Measurements from ENCODE around the gene CRYBA1. TPM values are rescaled to one million over a fixed set of nuclear protein-coding genes. Genes with fewer than 3 reads are reported as not detected.
"Not testable (repeated sequence)": the region's sequence is repeated elsewhere in the genome, so short reads cannot be mapped to it uniquely, and the experiment has no call there.

The CRYBA1 gene
- not detected for total RNA-seq

GRCh38 chr17:29246628-29247027 is at the start of gene CRYBA1:
TSS of gene CRYBA1 (plus strand) at chr17:29246859. CDS start at chr17:29246864, 5 bp downstream.
- H3K36me3 ChIP-seq, result no peaks in the 10 kb centered on the region
- TF ChIP-seq CTCF (IDR thresholded peaks at IDR 0.05) (no peak), EP300 (IDR thresholded peaks at IDR 0.05; ENCODE audit: low read depth) (no peak), POLR2AphosphoS5 (IDR thresholded peaks at IDR 0.05) (no peak), POLR2A (IDR thresholded peaks at IDR 0.05) (no peak)
- H3K4me3 ChIP-seq, result no peak within 1 kb of the TSS
- H3K4me1 ChIP-seq, result no peaks in the 10 kb centered on the region
- no peak for DNase-seq
- WGBS, 2 donors (ENCODE audit: low coverage in 1 of 2), result 80% methylated on average over 1 of the region's 1 CpG; no CpG with 5 or more reads in 1 of the 2 donors
- H3K27me3 ChIP-seq, result no peaks in the 10 kb centered on the region
- in situ Hi-C loops (cut with MboI; ENCODE audit: low pct_ligation_motif_present in 1 of 4, low pct_unique_long_range_greater_than_20kb in 1 of 4, low sequenced_read_pairs in 3 of 4), result loop anchor here in 1 of 4 donors (25.0 kb wide), 1 partner anchor 234 kb away; the partner anchor contains the start of gene SEZ6
- intact Hi-C loops (cut with DNase I; ENCODE audit: low total_unique reads), result no loop called here
- no peak within 1 kb of the TSS for H3K27ac ChIP-seq
- H3K9me3 ChIP-seq, result no peaks in the 10 kb centered on the region

GRCh38 chr17:29197516-29198272 is 49.0 kb upstream of the CRYBA1 start:
- Histone ChIP-seq H3K36me3 (no peaks in the 10 kb centered on the region), H3K9me3 (no peaks in the 10 kb centered on the region), H3K4me3 (no peak overlapping the region), H3K4me1 (no peaks in the 10 kb centered on the region), H3K27ac (no peak overlapping the region), H3K27me3 (no peaks in the 10 kb centered on the region)
- TF ChIP-seq POLR2AphosphoS5 (IDR thresholded peaks at IDR 0.05), result no peak
- WGBS, 2 donors (ENCODE audit: low coverage in 1 of 2), result 91% methylated on average over 13 to 16 of the region's 16 CpGs
- DNase-seq, result no peak
- intact Hi-C loops (cut with DNase I; ENCODE audit: low total_unique reads) (no loop called here), in situ Hi-C loops (cut with MboI; ENCODE audit: low pct_ligation_motif_present in 1 of 4, low pct_unique_long_range_greater_than_20kb in 1 of 4, low sequenced_read_pairs in 3 of 4) (no loop called here)

- H3K4me1 ChIP-seq; H3K27ac ChIP-seq; H3K36me3 ChIP-seq; H3K4me3 ChIP-seq; H3K9me3 ChIP-seq; H3K27me3 ChIP-seq; DNase-seq; intact Hi-C loops (cut with DNase I; ENCODE audit: low total_unique reads): not testable (repeated sequence)
- 61 to 89% methylated on average over 2 to 16 of the region's 16 CpGs for WGBS, 2 donors (ENCODE audit: low coverage in 1 of 2)
- in situ Hi-C loops (cut with MboI; ENCODE audit: low pct_ligation_motif_present in 1 of 4, low pct_unique_long_range_greater_than_20kb in 1 of 4, low sequenced_read_pairs in 3 of 4), result loop anchor here in 1 of 4 donors (10.0 kb wide), 1 partner anchor 59 kb away; no protein-coding TSS in a partner anchor
Measured at GRCh38 chr17:29204068-29204804, 42.4 kb upstream of the CRYBA1 start.

- H3K4me1 ChIP-seq, result no peaks in the 10 kb centered on the region
Measured at GRCh38 chr17:29205047-29205446, 41.6 kb upstream of the CRYBA1 start.

More at GRCh38 chr17:29205047-29205446, 41.6 kb upstream of the CRYBA1 start:
- no peak overlapping the region for H3K4me3 ChIP-seq
- no peak for DNase-seq
- intact Hi-C loops (cut with DNase I; ENCODE audit: low total_unique reads), result no loop called here
- 40 to 80% methylated on average over 1 to 2 of the region's 2 CpGs for WGBS, 2 donors (ENCODE audit: low coverage in 1 of 2)
- H3K9me3 ChIP-seq, result no peaks in the 10 kb centered on the region
- TF ChIP-seq CTCF (IDR thresholded peaks at IDR 0.05), result no peak
- TF ChIP-seq EP300 (IDR thresholded peaks at IDR 0.05; ENCODE audit: low read depth), result no peak
- no peak for TF ChIP-seq POLR2A (IDR thresholded peaks at IDR 0.05)
- TF ChIP-seq POLR2AphosphoS5 (IDR thresholded peaks at IDR 0.05), result no peak
- no peak overlapping the region for H3K27ac ChIP-seq
- no peaks in the 10 kb centered on the region for H3K36me3 ChIP-seq
- H3K27me3 ChIP-seq, result no peaks in the 10 kb centered on the region
- in situ Hi-C loops (cut with MboI; ENCODE audit: low pct_ligation_motif_present in 1 of 4, low pct_unique_long_range_greater_than_20kb in 1 of 4, low sequenced_read_pairs in 3 of 4), result loop anchor here in 1 of 4 donors (10.0 kb wide), 1 partner anchor 60 kb away; no protein-coding TSS in a partner anchor
